HEK293 (cell line): ENCODE results near the gene NLGN4Y.

Experiments used
- CTCF ChIA-PET: fragments of 350-600 bp; formaldehyde crosslinking; extraction: SDS; loops from one replicate; lab custom pipeline; 2021; ENCODE audit warnings: antibody characterized with exemption; lab: Yijun Ruan, JAX
- POLR2A ChIA-PET: fragments of 300-600 bp; formaldehyde crosslinking; extraction: SDS; loops from one replicate; lab custom pipeline; 2020; ENCODE audit warnings: antibody characterized with exemption, inconsistent platforms; lab: Yijun Ruan, JAX
- H3K27ac ChIP-seq: fragments of 200-500 bp; sonication (Bioruptor generic); 2 replicates; pipeline ENCODE4 v1.5.1; 2014; ENCODE audit warnings: low read depth, low read length, control low read depth, inconsistent platforms; ENCODE audit errors: extremely low read depth
- H3K36me3 ChIP-seq, 2 experiments: fragments of 200-500 bp in 1 of 2; sonication (Bioruptor generic) in 1 of 2; 1 replicate in 1 of 2; 2 replicates in 1 of 2; pipeline ENCODE4 v1.5.1; 2014 to 2017; ENCODE audit warnings: inconsistent platforms in 2 of 2, low read length in 2 of 2; ENCODE audit not compliant: control insufficient read depth in 2 of 2, insufficient read depth in 1 of 2
- H3K4me1 ChIP-seq: fragments of 200-500 bp; sonication (Bioruptor generic); 2 replicates; pipeline ENCODE4 v1.5.1; 2014; ENCODE audit warnings: mild to moderate bottlenecking, low read length, inconsistent platforms; ENCODE audit not compliant: control insufficient read depth, insufficient read depth
- H3K4me3 ChIP-seq: 2 replicates; pipeline ENCODE4 v1.5.1; 2011; ENCODE audit warnings: low read depth, mild to moderate bottlenecking, control low read depth, low read length, moderate library complexity
- H3K9me3 ChIP-seq: fragments of 200-500 bp; sonication (Bioruptor generic); 2 replicates; pipeline ENCODE4 v1.5.1; 2014; ENCODE audit warnings: low read depth, low read length, inconsistent platforms; ENCODE audit not compliant: control insufficient read depth, insufficient read depth
- BCL11A ChIP-seq: fragments of 450-650 bp; formaldehyde crosslinking; IDR thresholded peaks from 2 replicates; pipeline ENCODE4 v1.5.1; 2016; ENCODE audit warnings: low read depth, missing biosample characterization, missing genetic modification characterization
- HOXA7 ChIP-seq: sonication (generic); formaldehyde crosslinking; IDR thresholded peaks from 2 replicates; pipeline ENCODE4 v1.8.1; 2022; ENCODE audit warnings: missing genetic modification reagents, borderline replicate concordance
- PRDM10 ChIP-seq: fragments of 450-650 bp; formaldehyde crosslinking; IDR thresholded peaks from 2 replicates; pipeline ENCODE4 v1.5.1; 2016; ENCODE audit warnings: missing biosample characterization, missing genetic modification characterization
- YY1 ChIP-seq: fragments of 450-650 bp; formaldehyde crosslinking; IDR thresholded peaks from 2 replicates; pipeline ENCODE4 v1.5.1; 2018; ENCODE audit warnings: missing biosample characterization, missing genetic modification characterization
- ZBTB7A ChIP-seq: fragments of 450-650 bp; formaldehyde crosslinking; IDR thresholded peaks from 2 replicates; pipeline ENCODE4 v1.5.1; 2016; ENCODE audit warnings: low read depth, missing biosample characterization, missing genetic modification characterization
- ZNF121 ChIP-seq: fragments of 450-650 bp; formaldehyde crosslinking; IDR thresholded peaks from 2 replicates; pipeline ENCODE4 v1.5.1; 2016; ENCODE audit warnings: missing biosample characterization, missing genetic modification characterization
- ZNF239 ChIP-seq: fragments of 450-650 bp; formaldehyde crosslinking; IDR thresholded peaks from 2 replicates; pipeline ENCODE4 v1.5.1; 2016; ENCODE audit warnings: missing biosample characterization, missing genetic modification characterization
- ZNF518A ChIP-seq: fragments of 450-650 bp; formaldehyde crosslinking; conservative IDR thresholded peaks from 2 replicates; pipeline ENCODE4 v1.5.1; 2016; ENCODE audit warnings: low read depth, missing biosample characterization, missing genetic modification characterization
- ZNF621 ChIP-seq: fragments of 450-650 bp; formaldehyde crosslinking; IDR thresholded peaks from 2 replicates; pipeline ENCODE4 v1.5.1; 2017; ENCODE audit warnings: missing biosample characterization, missing genetic modification characterization
- ZNF660 ChIP-seq: fragments of 450-650 bp; IDR thresholded peaks from 2 replicates; pipeline ENCODE4 v1.5.1; 2018; ENCODE audit warnings: missing biosample characterization, mild to moderate bottlenecking, missing genetic modification characterization
- ZSCAN23 ChIP-seq: fragments of 450-650 bp; formaldehyde crosslinking; IDR thresholded peaks from 2 replicates; pipeline ENCODE4 v1.5.1; 2016; ENCODE audit warnings: missing biosample characterization, missing genetic modification characterization
- ZSCAN30 ChIP-seq: fragments of 450-650 bp; IDR thresholded peaks from 2 replicates; pipeline ENCODE4 v1.5.1; 2018; ENCODE audit warnings: missing biosample characterization, mild to moderate bottlenecking, missing genetic modification characterization, moderate library complexity
- TF ChIP-seq, protein P1 (sequence below): fragments of 450-650 bp; formaldehyde crosslinking; IDR thresholded peaks from 2 replicates; pipeline ENCODE4 v1.5.1; 2016; ENCODE audit warnings: missing biosample characterization, missing genetic modification characterization, borderline replicate concordance
- TF ChIP-seq, protein P2 (sequence below): fragments of 450-650 bp; IDR thresholded peaks from 2 replicates; pipeline ENCODE4 v1.5.1; 2018; ENCODE audit warnings: missing biosample characterization, mild to moderate bottlenecking, missing genetic modification characterization

Gene NLGN4Y

DNA sequence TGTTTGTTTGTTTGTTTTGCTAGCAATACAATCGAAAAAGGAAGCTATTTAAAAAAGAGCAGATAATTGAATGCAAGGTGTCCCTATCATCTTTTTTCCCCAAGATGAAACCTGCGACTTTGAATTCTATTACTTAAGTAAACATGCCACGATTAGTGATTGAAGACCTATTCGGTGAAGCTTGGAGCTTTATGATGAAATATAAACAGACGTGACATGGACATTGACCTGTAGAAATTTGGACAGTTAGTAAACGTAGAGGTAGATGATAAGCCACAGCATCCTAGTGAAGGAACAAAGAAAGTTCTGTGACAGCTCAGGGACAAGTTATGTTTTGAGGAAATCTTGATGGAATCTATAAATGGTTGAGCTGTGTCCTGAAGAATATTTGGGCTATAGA, 103.9 kb downstream of the NLGN4Y start (continued):
- no peak for TF ChIP-seq ZNF518A (tag by site-specific recombination)
- no peak for TF ChIP-seq ZNF239 (tag by site-specific recombination)
- TF ChIP-seq ZBTB7A (tag by site-specific recombination), result no peak
- no peak for TF ChIP-seq HOXA7 (CRISPR knock-in tag)
- TF ChIP-seq ZNF121 (tag by site-specific recombination), result no peak
- TF ChIP-seq ZSCAN23 (tag by site-specific recombination), result no peak

DNA sequence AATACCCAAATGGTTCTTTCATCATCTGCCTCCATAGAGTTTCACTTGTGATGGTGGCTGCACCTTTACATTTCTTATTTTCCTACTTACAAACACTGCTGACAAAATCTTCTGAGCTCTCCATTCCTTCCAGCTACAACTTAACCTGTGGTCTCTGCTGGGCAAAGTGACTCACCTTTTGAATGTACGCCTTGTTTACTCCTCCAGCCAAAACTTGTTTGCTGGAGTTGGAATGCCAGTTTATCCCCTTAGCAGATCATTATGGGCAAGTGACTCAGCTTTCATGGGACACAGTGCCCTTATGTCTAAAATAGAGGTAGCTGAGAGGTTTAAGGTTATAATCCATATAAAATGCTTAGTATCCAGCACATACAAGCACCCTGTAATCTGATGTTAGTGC, 107.3 kb downstream of the NLGN4Y start:
- Histone ChIP-seq H3K27ac (no peak overlapping the region), H3K9me3 (no peaks in the 10 kb centered on the region)
- TF ChIP-seq, protein P1, sequence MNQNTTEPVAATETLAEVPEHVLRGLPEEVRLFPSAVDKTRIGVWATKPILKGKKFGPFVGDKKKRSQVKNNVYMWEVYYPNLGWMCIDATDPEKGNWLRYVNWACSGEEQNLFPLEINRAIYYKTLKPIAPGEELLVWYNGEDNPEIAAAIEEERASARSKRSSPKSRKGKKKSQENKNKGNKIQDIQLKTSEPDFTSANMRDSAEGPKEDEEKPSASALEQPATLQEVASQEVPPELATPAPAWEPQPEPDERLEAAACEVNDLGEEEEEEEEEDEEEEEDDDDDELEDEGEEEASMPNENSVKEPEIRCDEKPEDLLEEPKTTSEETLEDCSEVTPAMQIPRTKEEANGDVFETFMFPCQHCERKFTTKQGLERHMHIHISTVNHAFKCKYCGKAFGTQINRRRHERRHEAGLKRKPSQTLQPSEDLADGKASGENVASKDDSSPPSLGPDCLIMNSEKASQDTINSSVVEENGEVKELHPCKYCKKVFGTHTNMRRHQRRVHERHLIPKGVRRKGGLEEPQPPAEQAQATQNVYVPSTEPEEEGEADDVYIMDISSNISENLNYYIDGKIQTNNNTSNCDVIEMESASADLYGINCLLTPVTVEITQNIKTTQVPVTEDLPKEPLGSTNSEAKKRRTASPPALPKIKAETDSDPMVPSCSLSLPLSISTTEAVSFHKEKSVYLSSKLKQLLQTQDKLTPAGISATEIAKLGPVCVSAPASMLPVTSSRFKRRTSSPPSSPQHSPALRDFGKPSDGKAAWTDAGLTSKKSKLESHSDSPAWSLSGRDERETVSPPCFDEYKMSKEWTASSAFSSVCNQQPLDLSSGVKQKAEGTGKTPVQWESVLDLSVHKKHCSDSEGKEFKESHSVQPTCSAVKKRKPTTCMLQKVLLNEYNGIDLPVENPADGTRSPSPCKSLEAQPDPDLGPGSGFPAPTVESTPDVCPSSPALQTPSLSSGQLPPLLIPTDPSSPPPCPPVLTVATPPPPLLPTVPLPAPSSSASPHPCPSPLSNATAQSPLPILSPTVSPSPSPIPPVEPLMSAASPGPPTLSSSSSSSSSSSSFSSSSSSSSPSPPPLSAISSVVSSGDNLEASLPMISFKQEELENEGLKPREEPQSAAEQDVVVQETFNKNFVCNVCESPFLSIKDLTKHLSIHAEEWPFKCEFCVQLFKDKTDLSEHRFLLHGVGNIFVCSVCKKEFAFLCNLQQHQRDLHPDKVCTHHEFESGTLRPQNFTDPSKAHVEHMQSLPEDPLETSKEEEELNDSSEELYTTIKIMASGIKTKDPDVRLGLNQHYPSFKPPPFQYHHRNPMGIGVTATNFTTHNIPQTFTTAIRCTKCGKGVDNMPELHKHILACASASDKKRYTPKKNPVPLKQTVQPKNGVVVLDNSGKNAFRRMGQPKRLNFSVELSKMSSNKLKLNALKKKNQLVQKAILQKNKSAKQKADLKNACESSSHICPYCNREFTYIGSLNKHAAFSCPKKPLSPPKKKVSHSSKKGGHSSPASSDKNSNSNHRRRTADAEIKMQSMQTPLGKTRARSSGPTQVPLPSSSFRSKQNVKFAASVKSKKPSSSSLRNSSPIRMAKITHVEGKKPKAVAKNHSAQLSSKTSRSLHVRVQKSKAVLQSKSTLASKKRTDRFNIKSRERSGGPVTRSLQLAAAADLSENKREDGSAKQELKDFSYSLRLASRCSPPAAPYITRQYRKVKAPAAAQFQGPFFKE (tag by site-specific recombination), result no peak
- TF ChIP-seq ZSCAN30 (tag by site-specific recombination), result no peak
- TF ChIP-seq ZSCAN23 (tag by site-specific recombination), result no peak
- TF ChIP-seq ZNF621 (tag by site-specific recombination), result no peak
- TF ChIP-seq, protein P2, sequence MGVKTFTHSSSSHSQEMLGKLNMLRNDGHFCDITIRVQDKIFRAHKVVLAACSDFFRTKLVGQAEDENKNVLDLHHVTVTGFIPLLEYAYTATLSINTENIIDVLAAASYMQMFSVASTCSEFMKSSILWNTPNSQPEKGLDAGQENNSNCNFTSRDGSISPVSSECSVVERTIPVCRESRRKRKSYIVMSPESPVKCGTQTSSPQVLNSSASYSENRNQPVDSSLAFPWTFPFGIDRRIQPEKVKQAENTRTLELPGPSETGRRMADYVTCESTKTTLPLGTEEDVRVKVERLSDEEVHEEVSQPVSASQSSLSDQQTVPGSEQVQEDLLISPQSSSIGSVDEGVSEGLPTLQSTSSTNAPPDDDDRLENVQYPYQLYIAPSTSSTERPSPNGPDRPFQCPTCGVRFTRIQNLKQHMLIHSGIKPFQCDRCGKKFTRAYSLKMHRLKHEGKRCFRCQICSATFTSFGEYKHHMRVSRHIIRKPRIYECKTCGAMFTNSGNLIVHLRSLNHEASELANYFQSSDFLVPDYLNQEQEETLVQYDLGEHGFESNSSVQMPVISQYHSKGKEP (tag by site-specific recombination), result no peak
- no peak for TF ChIP-seq PRDM10 (tag by site-specific recombination)
- no peak for TF ChIP-seq ZNF660 (tag by site-specific recombination)
- no peak for TF ChIP-seq BCL11A
- TF ChIP-seq YY1 (tag by site-specific recombination), result no peak
- TF ChIP-seq, all 188 proteins: peak for 0
- ChIA-PET POLR2A (no interaction called here), CTCF (no interaction called here)
- Histone ChIP-seq H3K36me3 (no peaks in the 10 kb centered on the region), H3K4me1 (no peaks in the 10 kb centered on the region), H3K4me3 (no peak overlapping the region)
